HEK293T (cell line): ENCODE measurements around the gene SVIL.

Experiments
- ARNT ChIP-seq: fragments of 450-650 bp; IDR thresholded peaks from 2 replicates; pipeline ENCODE4 v1.6.1; 2017; ENCODE audit warnings: mild to moderate bottlenecking
- BHLHE40 ChIP-seq: fragments of 450-650 bp; IDR thresholded peaks from 2 replicates; pipeline ENCODE4 v1.6.1; 2016; ENCODE audit warnings: mild to moderate bottlenecking, moderate library complexity, borderline replicate concordance
- FOXM1 ChIP-seq: fragments of 450-650 bp; IDR thresholded peaks from 2 replicates; pipeline ENCODE4 v1.6.1; 2017; ENCODE audit warnings: mild to moderate bottlenecking, borderline replicate concordance
- ZNF384 ChIP-seq: fragments of 450-650 bp; IDR thresholded peaks from 2 replicates; pipeline ENCODE4 v1.6.1; 2016

GRCh38 chr10:29479081-29479925 is 155.5 kb downstream of the SVIL start:
- TF ChIP-seq BHLHE40: no peak
- no peak for TF ChIP-seq ARNT
- no peak for TF ChIP-seq ZNF384
- no peak for TF ChIP-seq FOXM1
